ENCODE measurements around the gene ELOVL2.

ELOVL2 gene

DNA sequence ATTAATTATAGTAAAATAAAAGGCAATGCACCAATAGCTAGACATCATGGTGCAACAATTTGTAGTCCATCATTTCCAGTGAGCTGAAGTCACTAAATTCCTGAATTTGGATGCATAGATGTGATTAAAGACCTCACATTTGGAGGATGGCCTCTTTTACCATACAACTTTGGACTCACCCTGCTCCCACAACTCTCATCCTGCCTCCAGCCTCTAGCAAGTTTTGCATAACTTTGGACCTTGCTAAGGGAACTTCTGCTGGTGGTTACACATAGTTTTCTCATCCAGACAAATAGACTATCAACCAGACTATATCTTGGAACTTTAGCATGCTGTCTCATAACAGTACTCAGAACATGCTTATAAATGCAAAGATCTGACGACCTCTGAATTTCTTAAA, 12.8 kb upstream of the ELOVL2 start:
- no peak for DNase-seq (ENCODE audit: low read depth, low spot score)

DNA sequence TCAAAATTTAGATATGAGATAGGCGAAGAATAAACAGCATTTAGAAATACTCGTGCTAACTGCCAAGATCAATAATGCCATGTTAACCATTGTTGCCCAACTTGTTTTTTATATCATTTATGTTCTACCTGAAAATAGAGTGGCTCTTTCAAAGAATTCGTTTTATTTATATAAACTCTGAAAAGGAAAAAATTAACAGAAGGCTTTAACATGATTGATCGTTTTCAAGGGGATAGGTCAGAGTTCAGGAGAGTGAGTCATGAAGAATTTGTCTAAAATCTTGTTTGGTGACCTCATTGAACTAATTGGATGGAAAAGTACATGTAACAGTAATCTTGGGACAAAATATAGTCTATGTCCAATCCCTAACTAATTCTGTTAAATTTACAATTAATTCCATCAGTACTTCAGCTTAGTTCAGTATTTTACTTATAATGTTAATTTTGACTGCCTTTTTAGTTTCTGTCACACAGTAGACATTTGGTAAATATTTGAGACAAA, 11.1 kb upstream of the ELOVL2 start:
- no peak for DNase-seq (ENCODE audit: low read depth, low spot score)

DNA sequence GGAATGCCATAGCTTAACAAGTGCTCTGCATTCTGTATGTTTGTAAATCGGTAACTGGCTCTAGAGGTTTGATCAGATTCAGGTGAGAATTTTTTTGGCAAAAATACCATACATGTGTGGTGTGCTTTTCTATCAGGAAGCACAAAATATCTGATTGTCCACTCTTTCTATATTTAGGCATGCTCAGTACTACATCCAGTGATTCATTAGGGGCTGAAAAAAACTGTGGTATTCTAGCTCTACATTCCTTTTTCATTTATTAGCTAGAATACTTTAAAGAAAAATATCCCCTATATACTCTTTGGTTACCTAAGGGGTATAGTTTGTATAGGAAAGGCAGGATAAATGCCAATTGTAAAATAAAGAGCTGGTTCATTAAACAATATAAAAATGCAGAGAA, 10.6 kb upstream of the ELOVL2 start:
- DNase-seq (ENCODE audit: low read depth, low spot score): no peak

DNA sequence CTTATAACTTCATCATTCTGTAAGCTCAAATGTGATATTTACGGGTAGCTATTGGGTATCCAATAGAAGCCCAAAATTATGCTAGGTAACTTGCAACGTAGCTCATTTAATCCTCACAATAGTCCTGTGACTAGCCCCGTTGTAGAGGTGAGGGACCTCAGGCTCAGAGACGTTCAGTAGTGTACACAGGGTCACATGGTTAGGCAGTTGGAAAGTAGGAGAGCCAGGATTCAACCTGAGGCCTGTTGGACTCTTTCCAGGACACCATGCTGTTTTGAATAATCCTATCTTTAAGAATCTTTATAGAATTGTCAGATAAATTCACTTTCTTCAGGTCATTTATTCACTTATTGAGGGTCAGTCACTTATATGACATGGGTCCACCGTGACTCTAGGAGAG, 9.2 kb upstream of the ELOVL2 start:
- DNase-seq (ENCODE audit: low read depth, low spot score): no peak

DNA sequence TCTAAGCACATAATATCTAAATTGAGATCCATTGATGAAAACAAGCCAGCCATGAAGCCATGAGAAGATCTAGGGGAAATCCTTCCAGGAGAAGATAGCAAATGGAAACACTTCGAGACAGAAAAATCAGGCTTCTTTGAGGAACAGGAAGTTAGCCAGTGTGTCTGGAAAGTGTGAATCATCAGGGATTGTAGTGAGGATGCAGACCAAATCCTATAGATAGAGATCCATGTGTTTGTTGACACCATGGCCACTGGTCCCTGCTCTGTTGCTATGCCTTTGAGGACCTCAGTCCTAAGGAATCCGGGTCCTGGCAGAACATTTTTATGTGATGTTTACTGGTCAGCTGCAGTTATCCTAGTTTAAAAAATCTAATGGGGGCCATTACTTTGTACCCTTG, 6.6 kb upstream of the ELOVL2 start:
- DNase-seq (ENCODE audit: low read depth, low spot score): no peak

DNA sequence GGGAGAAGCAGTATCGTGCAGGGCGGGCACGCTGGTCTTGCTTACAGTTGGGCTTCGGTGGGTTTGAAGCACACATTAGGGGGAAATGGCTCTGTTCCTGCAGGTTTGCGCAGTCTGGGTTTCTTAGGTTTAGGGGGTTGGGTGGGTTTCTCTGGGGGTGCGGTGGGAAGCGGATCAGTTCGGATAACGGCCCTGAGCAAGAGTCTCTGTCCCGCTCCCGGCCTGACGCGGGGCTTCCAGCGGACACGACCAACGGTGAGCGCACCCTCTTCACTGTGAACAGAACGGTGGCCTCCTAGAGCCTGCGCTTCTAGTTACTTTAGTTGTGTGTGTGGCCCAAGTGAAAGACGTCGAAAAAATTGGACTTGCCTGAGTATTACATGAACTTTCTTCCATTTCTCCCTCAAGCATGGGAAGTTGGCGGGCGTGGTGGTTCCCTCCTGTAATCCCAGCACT, 635 bp upstream of the ELOVL2 start:
- no peak for DNase-seq (ENCODE audit: low read depth, low spot score)

DNA sequence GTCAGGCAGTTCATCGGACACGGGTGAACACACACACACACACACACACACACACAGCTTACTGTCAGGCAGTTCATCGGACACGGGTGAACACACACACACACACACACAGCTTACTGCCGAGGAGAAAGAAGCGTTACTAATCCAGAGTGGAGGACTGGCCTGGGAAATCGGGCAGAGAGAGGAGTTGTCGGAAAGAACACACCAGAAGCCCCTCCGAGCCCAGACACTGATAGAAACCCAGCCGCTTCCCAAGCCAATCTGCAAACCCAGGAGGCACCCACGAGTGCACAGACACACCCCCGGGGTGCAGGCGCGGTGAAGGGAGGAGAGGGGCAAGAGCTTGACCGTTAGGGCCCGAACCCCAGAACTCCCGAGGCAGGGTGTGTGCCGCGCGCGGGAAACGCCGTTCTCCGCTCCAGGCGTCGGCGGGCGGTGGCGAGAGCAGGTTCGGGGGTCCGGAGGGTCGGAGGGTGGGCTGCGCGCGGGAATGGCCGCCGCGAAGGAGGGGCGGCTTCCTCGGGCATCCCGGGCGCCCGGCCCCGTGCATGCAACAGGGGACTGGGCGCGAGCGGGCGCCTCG, 636 bp downstream of the ELOVL2 start:
- no peak for DNase-seq (ENCODE audit: low read depth, low spot score)

DNA sequence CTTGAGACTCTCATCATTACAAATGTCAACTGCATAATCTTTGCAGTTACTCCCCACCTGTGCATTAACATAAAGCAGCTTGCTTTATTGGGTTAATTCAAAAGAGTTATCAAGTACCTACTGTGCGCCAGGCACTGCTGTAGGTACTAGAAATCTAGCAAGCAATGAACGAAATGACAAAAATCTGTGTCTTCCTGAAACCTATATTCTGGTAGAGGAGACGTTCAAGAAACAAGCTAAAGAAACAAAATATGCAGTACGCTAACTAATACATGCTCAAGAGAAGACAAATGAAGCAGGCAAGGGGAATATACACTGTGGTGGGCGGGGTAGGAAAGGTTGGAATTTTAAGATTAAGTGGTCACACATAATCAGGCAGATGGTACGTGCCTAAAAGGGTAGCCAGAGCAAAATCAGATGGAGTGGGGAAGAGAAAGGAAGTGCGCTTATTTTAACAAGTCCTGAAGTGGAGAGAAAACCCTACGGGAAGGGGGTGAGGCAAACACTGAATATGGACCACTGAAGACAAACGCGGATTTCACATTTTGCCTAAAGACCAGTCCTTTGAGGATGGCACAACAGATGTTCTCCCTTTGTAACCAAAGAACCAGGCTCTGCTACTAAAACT, 1.2 kb downstream of the ELOVL2 start:
- no peak for DNase-seq (ENCODE audit: low read depth, low spot score)

DNA sequence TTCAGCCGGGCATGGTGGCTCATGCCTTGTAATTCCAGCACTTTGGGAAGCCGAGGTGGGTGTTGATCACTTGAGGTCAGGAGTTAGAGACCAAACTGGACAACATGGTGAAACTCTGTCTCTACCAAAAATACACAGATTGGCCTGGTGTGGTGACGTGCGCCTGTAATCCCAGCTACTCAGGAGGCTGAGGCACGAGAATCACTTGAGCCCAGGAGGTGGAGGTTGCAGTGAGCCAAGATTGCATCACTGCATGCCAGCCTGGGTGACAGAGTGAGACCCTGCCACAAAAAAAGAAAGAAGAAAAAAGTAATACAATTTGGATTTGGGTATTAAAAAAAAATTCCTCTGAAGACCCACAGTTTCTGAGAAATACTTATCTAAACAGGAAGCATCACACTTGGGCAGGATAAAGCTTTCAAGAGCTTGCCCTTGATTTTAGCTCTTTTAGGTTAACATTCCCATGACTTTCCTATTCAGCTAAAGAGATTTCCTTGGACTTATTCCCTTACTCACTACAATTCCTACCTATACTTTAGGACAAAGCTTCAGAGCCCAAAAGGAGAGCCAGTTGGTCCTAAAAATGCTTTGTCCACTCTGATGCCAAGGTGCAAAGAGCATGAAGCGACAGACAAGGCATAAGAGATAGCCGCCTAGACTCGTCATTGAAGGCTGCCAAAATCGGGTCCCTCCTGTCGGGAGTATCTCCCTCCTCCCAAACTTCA, 1.9 kb downstream of the ELOVL2 start:
- no peak for DNase-seq (ENCODE audit: low read depth, low spot score)

DNA sequence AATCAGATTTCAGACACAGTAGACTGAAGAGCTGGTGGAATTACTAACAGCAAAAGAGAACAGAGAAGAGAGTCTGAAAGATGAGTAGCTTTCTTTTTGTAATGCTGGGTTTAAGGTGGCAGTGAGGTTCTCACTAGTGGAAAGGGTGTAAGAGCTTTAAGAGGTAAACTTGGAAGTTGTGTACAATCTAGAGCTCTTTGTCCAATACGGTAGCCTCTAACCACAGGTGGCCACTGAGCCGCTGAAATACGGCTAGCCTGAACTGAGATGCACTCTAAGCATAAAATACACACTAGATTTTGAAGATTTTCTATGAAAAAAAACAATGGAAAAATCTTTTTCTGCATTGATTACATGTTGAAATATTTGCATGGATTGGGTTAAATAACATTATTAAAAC, 4.0 kb downstream of the ELOVL2 start:
- no peak for DNase-seq (ENCODE audit: low read depth, low spot score)

DNA sequence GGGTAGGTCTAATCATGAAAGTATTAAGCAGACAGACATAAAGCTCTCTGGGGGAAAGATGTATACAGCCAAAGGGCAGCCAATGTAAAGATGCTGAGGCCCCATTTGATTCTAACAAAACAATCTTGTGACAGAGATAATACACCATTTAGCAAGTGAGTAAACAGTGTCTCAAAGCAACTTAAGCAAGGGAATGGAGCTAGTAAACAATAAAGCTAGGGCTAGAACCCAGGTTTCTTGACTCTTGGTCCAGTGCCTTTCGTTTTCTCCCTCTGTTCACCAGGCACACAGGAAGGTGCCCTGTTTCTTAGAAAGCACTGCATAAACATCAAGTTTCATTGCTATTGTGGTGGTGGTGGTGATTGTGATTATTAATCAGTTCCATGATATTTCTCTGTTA, 5.1 kb downstream of the ELOVL2 start:
- DNase-seq (ENCODE audit: low read depth, low spot score): no peak

DNA sequence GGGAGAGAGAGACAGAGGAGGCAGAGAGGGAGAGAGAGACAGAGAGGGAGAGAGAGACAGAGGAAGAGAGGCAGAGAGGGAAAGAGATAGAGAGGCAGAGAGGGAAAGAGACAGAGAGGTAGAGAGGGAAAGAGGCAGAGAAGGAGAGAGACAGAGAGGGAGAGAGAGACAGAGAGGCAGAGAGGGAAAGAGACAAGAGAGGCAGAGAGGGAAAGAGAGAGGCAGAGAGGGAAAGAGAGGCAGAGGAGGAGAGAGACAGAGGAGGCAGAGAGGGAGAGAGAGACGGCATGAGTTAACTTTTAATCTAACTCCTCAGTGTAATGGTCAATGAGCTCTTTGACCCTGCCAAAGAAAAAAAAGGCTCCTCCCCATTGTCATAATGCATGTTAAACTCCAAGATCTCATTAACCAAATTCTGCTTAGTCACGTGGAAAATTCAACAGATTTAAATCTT, 7.1 kb downstream of the ELOVL2 start:
- DNase-seq (ENCODE audit: low read depth, low spot score): no peak

DNA sequence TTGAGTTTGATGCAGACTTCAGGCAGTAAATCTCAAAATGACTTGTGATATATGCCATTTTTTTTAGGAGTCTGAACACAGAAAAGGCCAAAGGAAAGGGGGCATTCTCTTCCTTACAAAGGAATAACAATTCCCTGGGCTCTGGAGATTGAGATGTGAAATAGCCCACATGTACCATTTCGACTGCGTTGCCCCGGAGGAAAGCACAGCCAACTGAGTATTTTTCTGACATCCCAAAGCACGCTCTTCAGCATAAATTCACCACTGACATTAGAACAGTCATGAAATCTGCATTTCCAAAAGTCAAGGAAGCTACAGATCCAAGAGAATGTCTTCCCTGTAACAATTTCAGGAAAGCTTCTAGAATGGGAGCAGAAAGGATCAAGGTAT, 7.8 kb downstream of the ELOVL2 start:
- DNase-seq (ENCODE audit: low read depth, low spot score): no peak

DNA sequence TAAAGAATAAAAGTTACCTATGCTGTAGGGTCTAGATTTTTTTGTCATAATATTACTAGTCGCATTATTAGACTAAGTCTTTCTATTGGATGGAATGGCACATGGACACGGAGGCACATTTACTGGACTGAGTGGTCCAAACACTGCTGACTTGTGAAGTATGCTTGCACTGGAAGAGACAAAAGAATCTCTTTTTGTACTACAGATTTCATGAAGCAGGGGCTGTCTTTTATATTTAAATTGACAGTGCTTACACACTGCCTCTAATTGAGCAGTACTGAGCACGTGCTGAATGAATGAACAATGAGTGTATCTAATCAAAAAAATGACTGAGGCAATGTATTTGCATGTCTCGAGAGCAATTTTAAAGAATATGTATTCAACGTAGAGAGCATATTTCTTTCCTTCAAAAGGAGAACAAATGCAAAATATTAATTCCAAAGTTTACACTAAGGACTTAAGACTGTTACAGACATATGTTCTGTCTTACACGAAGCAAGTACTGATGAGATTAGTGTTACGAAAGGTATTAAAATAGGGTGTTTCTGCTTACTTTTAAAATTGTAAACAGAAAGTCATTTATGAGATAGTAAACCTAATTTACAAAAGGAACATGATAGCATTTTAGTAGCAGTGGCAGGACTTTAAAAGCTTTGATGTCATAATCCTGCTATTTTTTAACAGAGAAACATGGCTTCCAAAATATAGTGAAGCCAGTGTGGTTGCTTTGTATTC, 8.3 kb downstream of the ELOVL2 start:
- no peak for DNase-seq (ENCODE audit: low read depth, low spot score)

DNA sequence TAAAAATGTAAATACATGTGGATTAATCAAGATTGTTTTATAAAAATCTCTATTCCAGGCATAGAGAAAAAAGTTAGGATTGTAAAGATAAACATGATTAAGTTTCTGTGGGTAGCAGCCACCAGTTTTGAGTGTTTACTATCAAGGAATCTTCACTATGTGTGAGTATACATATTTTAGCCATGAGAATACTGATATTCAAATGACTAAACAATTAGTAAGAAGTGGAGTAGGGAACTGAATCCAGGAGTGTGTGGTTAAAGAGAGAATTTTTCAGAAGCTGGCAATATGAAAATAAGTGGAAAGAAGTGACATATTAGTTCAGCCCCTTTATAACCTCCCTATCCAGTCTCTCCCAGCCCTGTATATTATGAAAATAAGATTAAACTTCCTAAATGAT, 10.3 kb downstream of the ELOVL2 start:
- no peak for DNase-seq (ENCODE audit: low read depth, low spot score)

DNA sequence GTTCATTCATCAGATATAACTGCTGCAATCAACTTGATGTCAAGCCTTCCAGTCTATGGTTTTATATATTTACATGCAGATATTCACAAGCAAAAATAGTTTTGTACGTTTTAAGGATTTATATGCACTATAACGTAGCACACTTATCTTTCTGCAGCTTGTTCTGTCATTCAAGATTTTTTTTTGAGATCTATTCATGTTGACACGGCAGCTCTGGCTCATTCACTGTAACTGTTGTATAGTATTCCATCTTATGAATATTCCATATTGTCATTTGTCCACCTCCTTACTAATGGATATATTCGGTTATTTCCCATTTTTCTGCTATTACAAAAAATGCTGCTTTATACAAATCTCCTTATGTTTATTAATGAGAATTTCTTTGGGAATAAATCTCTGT, 13.2 kb downstream of the ELOVL2 start:
- DNase-seq (ENCODE audit: low read depth, low spot score): no peak

DNA sequence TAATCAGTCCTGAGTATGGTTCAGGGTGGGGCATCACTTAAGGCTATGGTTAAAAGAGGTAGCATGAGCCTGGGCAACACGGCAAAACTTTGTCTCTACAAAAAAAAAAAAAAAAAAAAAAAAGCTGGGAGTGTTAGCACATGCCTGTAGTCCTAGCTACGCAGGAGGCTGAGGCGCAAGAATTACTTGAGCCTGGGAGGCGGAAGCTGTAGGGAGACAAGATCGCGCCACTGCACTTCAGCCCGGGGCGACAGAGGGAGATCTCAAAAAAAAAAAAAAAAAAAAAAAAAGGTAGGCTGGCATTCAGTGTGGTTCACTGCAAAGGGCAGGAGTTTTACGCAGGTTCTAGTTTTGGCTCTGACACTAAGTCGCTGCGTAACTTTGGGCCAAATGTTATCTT, 15.1 kb downstream of the ELOVL2 start:
- DNase-seq (ENCODE audit: low read depth, low spot score): no peak

DNA sequence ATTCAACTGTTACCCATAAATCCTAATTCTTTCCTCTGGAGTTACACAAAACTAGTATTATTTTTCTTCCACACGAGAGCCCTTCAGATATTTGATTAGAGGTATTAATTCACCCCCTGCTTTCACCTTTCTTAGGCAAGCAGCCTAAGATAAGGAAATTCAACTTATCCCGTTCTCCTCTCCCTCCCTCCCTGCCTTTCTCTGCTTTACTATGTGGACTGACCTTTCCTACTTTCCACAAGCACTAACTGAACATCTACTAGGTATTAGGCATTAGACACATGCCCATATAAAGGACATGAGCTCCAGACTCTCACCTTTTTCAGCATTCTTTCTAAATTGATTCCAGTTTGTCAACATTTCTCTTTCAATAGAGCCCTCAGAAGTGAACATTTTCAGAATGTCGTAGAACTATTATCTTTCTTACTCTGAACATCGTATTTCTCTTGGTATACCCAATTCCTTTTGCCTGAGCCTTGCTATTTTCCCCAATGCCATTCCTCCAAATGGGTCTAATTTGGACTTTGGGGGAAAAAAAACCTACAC, 16.5 kb downstream of the ELOVL2 start:
- DNase-seq (ENCODE audit: low read depth, low spot score): no peak

DNA sequence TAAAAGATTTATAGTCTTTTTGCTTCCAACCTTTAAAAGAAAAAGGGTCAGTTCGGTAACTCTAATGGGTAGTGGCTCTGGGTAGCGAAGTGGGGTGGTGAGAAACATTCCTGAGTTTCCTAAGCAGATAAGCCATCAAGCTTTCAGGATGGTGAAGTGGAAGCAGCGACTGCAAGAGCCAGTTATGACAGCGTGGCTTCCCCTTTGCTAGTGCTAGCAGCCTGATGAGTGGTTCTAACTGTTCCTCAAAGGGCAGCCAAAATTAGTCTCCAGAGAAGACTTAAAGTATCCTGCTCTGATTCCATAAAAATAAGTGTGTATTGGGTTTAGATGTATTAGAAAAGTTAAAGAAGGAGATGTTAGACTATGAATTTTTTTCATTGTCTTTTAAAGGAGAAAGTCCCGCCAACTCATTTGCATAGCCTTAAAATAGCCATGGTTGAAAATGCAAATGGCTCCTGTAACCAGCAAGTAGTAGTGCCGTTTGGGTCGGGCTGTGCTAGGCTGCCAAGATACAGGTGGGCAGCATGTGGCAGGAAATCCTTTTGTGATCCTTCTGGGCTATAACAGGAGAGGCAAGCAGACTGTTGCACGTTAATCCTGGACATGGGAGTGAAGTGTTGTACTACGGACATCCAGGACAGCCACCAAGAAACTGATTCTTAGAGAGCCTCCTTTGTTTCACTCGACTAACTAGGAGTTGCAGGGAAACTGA, 18.0 kb downstream of the ELOVL2 start:
- DNase-seq (ENCODE audit: low read depth, low spot score): no peak

DNA sequence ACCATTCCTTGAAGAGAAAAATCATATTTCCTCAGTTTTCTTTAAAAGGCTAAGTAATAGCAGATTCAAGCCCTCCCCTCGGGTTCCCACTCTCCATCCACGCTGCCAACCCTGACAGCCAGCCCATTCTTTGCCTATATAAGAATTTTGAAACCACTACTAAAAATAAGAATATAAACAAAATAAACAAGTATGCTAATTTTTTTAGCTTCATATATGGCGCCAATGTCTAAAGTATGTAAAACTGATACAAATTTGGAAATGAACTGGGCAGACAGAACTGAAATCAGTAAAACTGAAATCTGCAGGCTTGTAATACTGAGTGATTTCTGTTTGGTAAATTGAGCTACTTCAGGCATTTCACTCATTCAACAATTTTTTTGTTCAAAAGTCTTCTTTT, 19.0 kb downstream of the ELOVL2 start:
- DNase-seq (ENCODE audit: low read depth, low spot score): no peak

DNA sequence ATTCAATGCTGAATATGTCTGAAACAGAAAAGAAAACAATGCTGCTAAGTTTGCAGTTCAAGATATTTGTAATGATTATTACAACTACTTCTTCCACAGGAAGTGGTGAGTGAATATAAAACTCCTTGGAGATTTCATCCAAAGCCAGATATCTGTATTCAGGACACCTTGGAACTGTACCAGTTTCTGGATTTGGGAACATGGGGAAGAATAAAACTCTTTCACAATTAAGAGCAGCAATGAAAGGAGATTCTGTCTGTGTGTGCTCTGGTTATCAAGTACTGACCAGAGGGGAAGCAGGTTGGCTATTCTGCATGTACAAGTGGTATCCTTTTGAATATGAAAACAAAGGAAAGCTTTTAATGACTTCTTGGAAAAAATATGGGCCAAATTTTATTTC, 21.1 kb downstream of the ELOVL2 start:
- no peak for DNase-seq (ENCODE audit: low read depth, low spot score)

All from activated naive CD8-positive, alpha-beta T cell treated with anti-CD3 and anti-CD28 coated beads, Interleukin-2, amount 50 U/mL, for 16 hours (primary cell).